Body of pancreas (tissue), 4 donors: Measurements from ENCODE around the gene REG1A.

ENCODE experiments used
- CTCF ChIP-seq, 7 experiments: fragments of 450-650 bp in 4 of 7; fragments of 200-600 bp in 3 of 7; sonication (generic) in 3 of 7; IDR thresholded peaks; one replicate each; pipeline ENCODE4 v1.5.1; 2016 to 2019; ENCODE audit warnings: antibody characterized with exemption in 7 of 7
- POLR2A ChIP-seq, 3 donors: fragments of 450-650 bp; IDR thresholded peaks; one replicate each; pipeline ENCODE4 v1.6.1; 2016; ENCODE audit warnings: antibody characterized with exemption in 3 of 3, mild to moderate bottlenecking in 2 of 3

- TF ChIP-seq POLR2A (IDR thresholded peaks at IDR 0.05) (peak in 2 of 3 donors; percentile 55 to 60), CTCF (IDR thresholded peaks at IDR 0.05) (no peak)
Measured at GRCh38 chr2:79116997-79117928, 3.0 kb upstream of the REG1A start.
